CD4-positive, alpha-beta T cell treated with Interleukin-6 for 4 hours (primary cell): Measurements from ENCODE around the gene RTN4.
A peak's percentile ranks its signal among the peaks of the same experiment; 100 is the strongest.

Source experiments
- DNase-seq: peaks from one replicate; pipeline ENCODE4 v3.0.0-alpha.2; 2020; ENCODE audit warnings: mixed read lengths

The RTN4 gene

GRCh38 chr2:54946220-54946805 is 103.9 kb downstream of the RTN4 start:
- no peak for DNase-seq

GRCh38 chr2:54945391-54946219 is 104.6 kb downstream of the RTN4 start:
- no peak for DNase-seq

GRCh38 chr2:54944724-54945326 is 105.4 kb downstream of the RTN4 start:
- no peak for DNase-seq

- peak; percentile 24 for DNase-seq
Measured at GRCh38 chr2:54942373-54942772, 107.9 kb downstream of the RTN4 start.

GRCh38 chr2:54941248-54941984 is 108.8 kb downstream of the RTN4 start:
- DNase-seq = no peak

GRCh38 chr2:54940723-54941122 is 109.5 kb downstream of the RTN4 start:
- no peak for DNase-seq

GRCh38 chr2:54939446-54940118 is 110.7 kb downstream of the RTN4 start:
- DNase-seq = no peak

GRCh38 chr2:54936766-54937165 is 113.5 kb downstream of the RTN4 start:
- no peak for DNase-seq

GRCh38 chr2:54935389-54935788 is 114.9 kb downstream of the RTN4 start:
- no peak for DNase-seq

- DNase-seq = no peak
Measured at GRCh38 chr2:54931473-54931872, 118.8 kb downstream of the RTN4 start.

GRCh38 chr2:54928719-54929118 is 121.5 kb downstream of the RTN4 start:
- DNase-seq = no peak

GRCh38 chr2:54927751-54928615 is 122.3 kb downstream of the RTN4 start:
- no peak for DNase-seq

GRCh38 chr2:54927085-54927750 is 123.0 kb downstream of the RTN4 start:
- no peak for DNase-seq

GRCh38 chr2:54925022-54925421 is 125.2 kb downstream of the RTN4 start:
- DNase-seq = no peak

GRCh38 chr2:54924121-54924520 is 126.1 kb downstream of the RTN4 start:
- DNase-seq = no peak
